B cell (primary cell): ENCODE data around the gene LRP2BP. TPM values are rescaled to one million over a fixed set of nuclear protein-coding genes. Genes with fewer than 3 reads are reported as not detected.

Experiments
- ATAC-seq: fragments of 200-7000 bp; cut with Tn5 transposase; one replicate; pipeline ENCODE4 v1.10.0; 2021; ENCODE audit warnings: low read depth, mild to moderate bottlenecking, moderate number of reproducible peaks, moderate library complexity
- CTCF ChIA-PET: fragments of 350-600 bp; sonication (Branson Sonifier 250); formaldehyde crosslinking; loops from one replicate; lab custom pipeline; 2021; ENCODE audit warnings: antibody characterized with exemption, inconsistent platforms; lab: Charles Lee
- POLR2A ChIA-PET: fragments of 350-600 bp; sonication (Branson Sonifier 250); formaldehyde crosslinking; loops from one replicate; lab custom pipeline; 2021; ENCODE audit warnings: antibody characterized with exemption; lab: Charles Lee
- DNase-seq: peaks from one replicate; pipeline ENCODE4 v3.0.0; 2013
- H2AFZ ChIP-seq: 2 replicates; pipeline ENCODE4 v1.6.1; 2012; ENCODE audit warnings: mild to moderate bottlenecking, low read depth, low read length; ENCODE audit not compliant: insufficient read depth, poor library complexity, severe bottlenecking
- H3K27ac ChIP-seq, 2 donors: 1 replicate in 1 of 2; 2 replicates in 1 of 2; pipeline ENCODE4 v1.5.1; 2012 to 2013; ENCODE audit warnings: low read length in 2 of 2, mild to moderate bottlenecking in 2 of 2, moderate library complexity in 1 of 2
- H3K27me3 ChIP-seq, 4 experiments: fragments of 200-600 bp in 1 of 4; sonication (generic) in 1 of 4; replicated peaks in 1 of 4; 1 replicate in 2 of 4; 2 replicates in 2 of 4; pipeline versions ENCODE4 v1.6.1 to v1.7.0; 2013 to 2016; ENCODE audit warnings: low read length in 3 of 4, mild to moderate bottlenecking in 2 of 4, mixed read lengths in 1 of 4, moderate library complexity in 1 of 4; ENCODE audit not compliant: insufficient read depth in 4 of 4, control insufficient read depth in 3 of 4; ENCODE audit errors: control extremely low read depth in 1 of 4
- H3K36me3 ChIP-seq, 2 experiments: replicated peaks in 1 of 2; 1 replicate in 1 of 2; 2 replicates in 1 of 2; pipeline versions ENCODE4 v1.6.1 to v1.7.1; 2013; ENCODE audit warnings: low read length in 1 of 2; ENCODE audit not compliant: insufficient read depth in 2 of 2, control insufficient read depth in 1 of 2; ENCODE audit errors: control extremely low read depth in 1 of 2, extremely low read depth in 1 of 2
- H3K4me1 ChIP-seq, 2 donors: fragments of 200-600 bp in 1 of 2; sonication (generic) in 1 of 2; 1 replicate in 1 of 2; 2 replicates in 1 of 2; pipeline versions ENCODE4 v1.5.1 to v1.6.1; 2013 to 2017; ENCODE audit warnings: low read length in 2 of 2; ENCODE audit not compliant: control insufficient read depth in 2 of 2, insufficient read depth in 2 of 2
- H3K4me2 ChIP-seq: replicated peaks from 2 replicates; pipeline ENCODE3; 2012; ENCODE audit warnings: mild to moderate bottlenecking, low read depth, low read length; ENCODE audit not compliant: poor library complexity, severe bottlenecking
- H3K4me3 ChIP-seq, 5 experiments: fragments of 200-600 bp in 1 of 5; sonication (generic) in 1 of 5; 1 replicate in 3 of 5; 2 replicates in 2 of 5; pipeline versions ENCODE4 v1.5.1 to v1.7.0; 2011 to 2016; ENCODE audit warnings: low read length in 4 of 5, mild to moderate bottlenecking in 4 of 5, low read depth in 2 of 5, control low read depth in 1 of 5, moderate library complexity in 1 of 5; ENCODE audit not compliant: insufficient read depth in 1 of 5; ENCODE audit errors: control extremely low read depth in 1 of 5, extremely low read depth in 1 of 5
- H3K79me2 ChIP-seq: fragments of 200-600 bp; sonication (generic); one replicate; pipeline ENCODE4 v1.6.0; 2016; ENCODE audit warnings: low read length; ENCODE audit not compliant: control insufficient read depth, insufficient read depth
- H3K9ac ChIP-seq: fragments of 200-600 bp; sonication (generic); 2 replicates; pipeline ENCODE4 v1.6.1; 2017; ENCODE audit warnings: mild to moderate bottlenecking, low read length, moderate library complexity
- H3K9me3 ChIP-seq, 3 donors: one replicate each; pipeline versions ENCODE4 v1.6.1 to v1.7.1; 2013; ENCODE audit warnings: low read length in 2 of 3; ENCODE audit not compliant: control insufficient read depth in 2 of 3, insufficient read depth in 1 of 3; ENCODE audit errors: control extremely low read depth in 1 of 3
- H4K20me1 ChIP-seq: 2 replicates; pipeline ENCODE4 v1.6.0; 2012; ENCODE audit warnings: mild to moderate bottlenecking, low read length; ENCODE audit not compliant: insufficient read depth, control insufficient read depth, poor library complexity, severe bottlenecking
- H3K27ac Mint-ChIP-seq: one replicate; pipeline ENCODE4 v1.8.0; 2021; ENCODE audit warnings: mixed read lengths
- H3K27me3 Mint-ChIP-seq: one replicate; pipeline ENCODE4 v1.8.0; 2021; ENCODE audit warnings: mixed read lengths
- H3K4me1 Mint-ChIP-seq: one replicate; pipeline ENCODE4 v1.8.0; 2021; ENCODE audit warnings: mixed read lengths
- H3K4me3 Mint-ChIP-seq: one replicate; pipeline ENCODE4 v1.8.0; 2021; ENCODE audit warnings: mixed read lengths
- H3K9me3 Mint-ChIP-seq: one replicate; pipeline ENCODE4 v1.8.0; 2022; ENCODE audit warnings: mixed read lengths; ENCODE audit not compliant: insufficient read depth
- CTCF ChIP-seq: fragments of 200-600 bp; IDR thresholded peaks from one replicate; pipeline ENCODE4 v1.8.0; 2022; ENCODE audit warnings: antibody characterized with exemption, mild to moderate bottlenecking
- EZH2 ChIP-seq: IDR thresholded peaks from 2 replicates; pipeline ENCODE4 v1.6.1; 2012; ENCODE audit warnings: borderline replicate concordance, low read depth, mild to moderate bottlenecking, moderate library complexity, low read length; ENCODE audit not compliant: insufficient read depth, poor library complexity, severe bottlenecking
- WGBS: methylation state at CpG from one replicate; pipeline ENCODE4 v1.1.5; 2013; ENCODE audit warnings: missing lambda C conversion rate; ENCODE audit not compliant: insufficient coverage; 5-methylcytosine and 5-hydroxymethylcytosine counted together
- intact Hi-C: fragments of 100-400 bp; cut with micrococcal nuclease; formaldehyde crosslinking; loops from one replicate; pipeline ENCODE4 v1.10.0; 2022
- polyA plus RNA-seq: library from polyadenylated mRNA; depleted of rRNA; stranded (reverse); fragments of >200 nt; gene quantifications from 2 replicates; pipeline ENCODE4 v1.2.3, GENCODE V29; 2012
- total RNA-seq, 2 donors: library from RNA; stranded (reverse); fragments of 120-200 nt in 1 of 2; gene quantifications; 1 replicate in 1 of 2; 2 replicates in 1 of 2; pipeline versions ENCODE4 v1.2.3 to v1.2.4, GENCODE V29; 2013 to 2022

The LRP2BP gene
- total and polyA plus RNA-seq, 2 donors (not counting 1 experiment from before 2014, with no cell fraction given) = 0.15 to 1.6 TPM

- intact Hi-C loops = loop anchor here (5.0 kb wide), 1 partner anchor 36 kb away; no protein-coding TSS in a partner anchor
- POLR2A ChIA-PET = no interaction called here
- CTCF ChIA-PET = no interaction called here
Measured at GRCh38 chr4:185357733-185358440, 37.8 kb downstream of the LRP2BP start.

More at GRCh38 chr4:185357733-185358440, 37.8 kb downstream of the LRP2BP start:
- no peak overlapping the region for H2AFZ ChIP-seq
- H3K4me3 ChIP-seq = no peak overlapping the region
- Mint-ChIP-seq H3K4me3 (no peak overlapping the region), H3K27me3 (no peaks in the 10 kb centered on the region), H3K4me1 (peaks cover 8% of the 10 kb centered on the region), H3K9me3 (no peaks in the 10 kb centered on the region), H3K27ac (no peak overlapping the region)
- H4K20me1 ChIP-seq = no peaks in the 10 kb centered on the region
- no peak overlapping the region for H3K27ac ChIP-seq
- no peak overlapping the region for H3K9ac ChIP-seq
- TF ChIP-seq CTCF = no peak
- no peak for TF ChIP-seq EZH2
- peaks cover 0 to 53% of the 10 kb centered on the region in 2 experiments for H3K36me3 ChIP-seq
- ATAC-seq (no peak), DNase-seq (no peak)
- no peaks in the 10 kb centered on the region for H3K79me2 ChIP-seq
- no peaks in the 10 kb centered on the region for H3K27me3 ChIP-seq
- no peaks in the 10 kb centered on the region for H3K9me3 ChIP-seq
- H3K4me1 ChIP-seq = no peaks in the 10 kb centered on the region
- H3K4me2 ChIP-seq = no peak overlapping the region
- 100% methylated on average over 2 of the region's 7 CpGs for whole genome bisulfite sequencing
